ENCODE data around the gene DTNB.
A peak's percentile ranks its signal among the peaks of the same experiment; 100 is the strongest.

The DTNB gene

GRCh38 chr2:25699216-25699615 lies 25.8 kb upstream of the DTNB start:
- H3K27me3 Mint-ChIP-seq, result no peaks in the 10 kb centered on the region
- peaks cover 5% of the 10 kb centered on the region for H3K4me1 Mint-ChIP-seq
- H3K4me3 Mint-ChIP-seq, result no peak overlapping the region
- DNase-seq (ENCODE audit: low spot score in 2 of 2) (no peak), ATAC-seq (replicated peaks; ENCODE audit: extremely low read depth, poor library complexity, severe bottlenecking) (no peak)
- H3K36me3 Mint-ChIP-seq (ENCODE audit: insufficient read depth), result no peaks in the 10 kb centered on the region
- no peaks in the 10 kb centered on the region for H3K9me3 Mint-ChIP-seq
- no peak overlapping the region for H3K27ac Mint-ChIP-seq (ENCODE audit: low read depth)

- Mint-ChIP-seq H3K36me3 (ENCODE audit: insufficient read depth) (no peaks in the 10 kb centered on the region), H3K9me3 (no peaks in the 10 kb centered on the region), H3K27me3 (no peaks in the 10 kb centered on the region), H3K4me3 (no peak overlapping the region), H3K4me1 (peaks cover 5% of the 10 kb centered on the region), H3K27ac (ENCODE audit: low read depth) (no peak overlapping the region)
- DNase-seq (ENCODE audit: low spot score in 2 of 2), result no peak
- ATAC-seq (replicated peaks; ENCODE audit: extremely low read depth, poor library complexity, severe bottlenecking), result no peak
These were observed 25.4 kb upstream of the DTNB start for GRCh38 chr2:25698752-25699151.

- H3K36me3 Mint-ChIP-seq (ENCODE audit: insufficient read depth), result no peaks in the 10 kb centered on the region
- H3K9me3 Mint-ChIP-seq, result no peaks in the 10 kb centered on the region
- H3K4me1 Mint-ChIP-seq, result peaks cover 5% of the 10 kb centered on the region
- ATAC-seq (replicated peaks; ENCODE audit: extremely low read depth, poor library complexity, severe bottlenecking), result no peak
- H3K4me3 Mint-ChIP-seq, result no peak overlapping the region
- H3K27me3 Mint-ChIP-seq, result no peaks in the 10 kb centered on the region
- no peak overlapping the region for H3K27ac Mint-ChIP-seq (ENCODE audit: low read depth)
- no peak for DNase-seq (ENCODE audit: low spot score in 2 of 2)
These were observed 24.4 kb upstream of the DTNB start for GRCh38 chr2:25697559-25698341.

- Mint-ChIP-seq H3K4me1 (no peaks in the 10 kb centered on the region), H3K27ac (ENCODE audit: low read depth) (no peak overlapping the region), H3K36me3 (ENCODE audit: insufficient read depth) (no peaks in the 10 kb centered on the region), H3K9me3 (no peaks in the 10 kb centered on the region), H3K27me3 (no peaks in the 10 kb centered on the region), H3K4me3 (no peak overlapping the region)
- ATAC-seq (replicated peaks; ENCODE audit: extremely low read depth, poor library complexity, severe bottlenecking), result no peak
- no peak for DNase-seq (ENCODE audit: low spot score in 2 of 2)
These were observed 19.5 kb upstream of the DTNB start for GRCh38 chr2:25692737-25693445.

- Mint-ChIP-seq H3K36me3 (ENCODE audit: insufficient read depth) (no peaks in the 10 kb centered on the region), H3K27me3 (no peaks in the 10 kb centered on the region), H3K27ac (ENCODE audit: low read depth) (no peak overlapping the region), H3K4me3 (no peak overlapping the region), H3K9me3 (no peaks in the 10 kb centered on the region), H3K4me1 (no peaks in the 10 kb centered on the region)
- ATAC-seq (replicated peaks; ENCODE audit: extremely low read depth, poor library complexity, severe bottlenecking) (no peak), DNase-seq (ENCODE audit: low spot score in 2 of 2) (no peak)
These were observed 18.8 kb upstream of the DTNB start for GRCh38 chr2:25692143-25692542.

GRCh38 chr2:25690058-25690457 lies 16.7 kb upstream of the DTNB start:
- Mint-ChIP-seq H3K27ac (ENCODE audit: low read depth) (no peak overlapping the region), H3K4me1 (no peaks in the 10 kb centered on the region), H3K4me3 (no peak overlapping the region), H3K9me3 (no peaks in the 10 kb centered on the region), H3K27me3 (no peaks in the 10 kb centered on the region), H3K36me3 (ENCODE audit: insufficient read depth) (no peaks in the 10 kb centered on the region)
- no peak for ATAC-seq (replicated peaks; ENCODE audit: extremely low read depth, poor library complexity, severe bottlenecking)
- DNase-seq (ENCODE audit: low spot score in 2 of 2), result no peak

- Mint-ChIP-seq H3K27me3 (peaks cover 11% of the 10 kb centered on the region), H3K27ac (ENCODE audit: low read depth) (no peak overlapping the region), H3K4me3 (no peak overlapping the region), H3K4me1 (no peaks in the 10 kb centered on the region), H3K36me3 (ENCODE audit: insufficient read depth) (no peaks in the 10 kb centered on the region), H3K9me3 (no peaks in the 10 kb centered on the region)
- no peak for DNase-seq (ENCODE audit: low spot score in 2 of 2)
- no peak for ATAC-seq (replicated peaks; ENCODE audit: extremely low read depth, poor library complexity, severe bottlenecking)
These were observed 14.9 kb upstream of the DTNB start for GRCh38 chr2:25688236-25688635.

GRCh38 chr2:25685741-25686140 lies 12.4 kb upstream of the DTNB start:
- DNase-seq (ENCODE audit: low spot score in 2 of 2) (no peak), ATAC-seq (replicated peaks; ENCODE audit: extremely low read depth, poor library complexity, severe bottlenecking) (no peak)
- Mint-ChIP-seq H3K27me3 (peaks cover 11% of the 10 kb centered on the region), H3K36me3 (ENCODE audit: insufficient read depth) (no peaks in the 10 kb centered on the region), H3K4me3 (no peak overlapping the region), H3K4me1 (no peaks in the 10 kb centered on the region), H3K9me3 (no peaks in the 10 kb centered on the region), H3K27ac (ENCODE audit: low read depth) (no peak overlapping the region)

GRCh38 chr2:25684577-25685473 lies 11.4 kb upstream of the DTNB start:
- ATAC-seq (replicated peaks; ENCODE audit: extremely low read depth, poor library complexity, severe bottlenecking), result no peak
- Mint-ChIP-seq H3K27ac (ENCODE audit: low read depth) (no peak overlapping the region), H3K9me3 (no peaks in the 10 kb centered on the region), H3K4me1 (no peaks in the 10 kb centered on the region), H3K4me3 (no peak overlapping the region), H3K27me3 (peaks cover 11% of the 10 kb centered on the region), H3K36me3 (ENCODE audit: insufficient read depth) (no peaks in the 10 kb centered on the region)
- no peak for DNase-seq (ENCODE audit: low spot score in 2 of 2)

GRCh38 chr2:25682082-25682481 lies 8.7 kb upstream of the DTNB start:
- no peaks in the 10 kb centered on the region for H3K4me1 Mint-ChIP-seq
- peaks cover 11% of the 10 kb centered on the region for H3K27me3 Mint-ChIP-seq
- no peak for DNase-seq (ENCODE audit: low spot score in 2 of 2)
- H3K27ac Mint-ChIP-seq (ENCODE audit: low read depth), result no peak overlapping the region
- ATAC-seq (replicated peaks; ENCODE audit: extremely low read depth, poor library complexity, severe bottlenecking), result no peak
- no peaks in the 10 kb centered on the region for H3K36me3 Mint-ChIP-seq (ENCODE audit: insufficient read depth)
- H3K4me3 Mint-ChIP-seq, result no peak overlapping the region
- H3K9me3 Mint-ChIP-seq, result no peaks in the 10 kb centered on the region

- Mint-ChIP-seq H3K4me3 (no peak overlapping the region), H3K4me1 (no peaks in the 10 kb centered on the region)
- no peak for ATAC-seq (replicated peaks; ENCODE audit: extremely low read depth, poor library complexity, severe bottlenecking)
These were observed 4.5 kb upstream of the DTNB start for GRCh38 chr2:25677877-25678276.

GRCh38 chr2:25674077-25674362 lies 643 bp upstream of the DTNB start:
- Mint-ChIP-seq H3K27me3 (no peaks in the 10 kb centered on the region), H3K36me3 (ENCODE audit: insufficient read depth) (peaks cover 4% of the 10 kb centered on the region), H3K4me1 (peaks cover 17% of the 10 kb centered on the region), H3K27ac (ENCODE audit: low read depth) (peak overlapping the region; percentile 58), H3K9me3 (no peaks in the 10 kb centered on the region), H3K4me3 (peak overlapping the region; percentile 81)
- ATAC-seq (replicated peaks; ENCODE audit: extremely low read depth, poor library complexity, severe bottlenecking), result no peak
- DNase-seq (ENCODE audit: low spot score in 2 of 2), result no peak

More at GRCh38 chr2:25677877-25678276, 4.5 kb upstream of the DTNB start:
- H3K9me3 Mint-ChIP-seq, result no peaks in the 10 kb centered on the region
- no peak for DNase-seq (ENCODE audit: low spot score in 2 of 2)
- no peak overlapping the region for H3K27ac Mint-ChIP-seq (ENCODE audit: low read depth)
- no peaks in the 10 kb centered on the region for H3K27me3 Mint-ChIP-seq
- H3K36me3 Mint-ChIP-seq (ENCODE audit: insufficient read depth), result peaks cover 4% of the 10 kb centered on the region

Data from central memory CD8-positive, alpha-beta T cell (primary cell).